Eye (tissue), 1 donor: Measurements from ENCODE around the gene TAC4.
A peak's percentile ranks its signal among the peaks of the same experiment; 100 is the strongest.

Experiments
- DNase-seq: peaks from one replicate; pipeline ENCODE4 v3.0.0-alpha.2; 2015

The TAC4 gene

DNA sequence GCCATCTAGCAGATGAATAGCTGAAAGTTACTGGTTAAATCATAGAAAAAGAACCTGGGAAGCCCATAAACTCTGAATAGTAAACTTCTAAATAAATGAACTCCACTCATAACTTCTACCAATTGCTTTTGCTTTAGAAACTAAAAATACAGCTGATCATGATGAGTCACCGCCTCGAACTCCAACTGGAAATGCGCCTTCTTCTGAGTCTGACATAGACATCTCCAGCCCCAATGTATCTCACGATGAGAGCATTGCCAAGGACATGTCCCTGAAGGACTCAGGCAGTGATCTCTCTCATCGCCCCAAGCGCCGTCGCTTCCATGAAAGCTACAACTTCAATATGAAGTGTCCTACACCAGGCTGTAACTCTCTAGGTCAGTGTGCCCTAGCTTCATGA is 49.7 kb downstream of the TAC4 start:
- no peak for DNase-seq

DNA sequence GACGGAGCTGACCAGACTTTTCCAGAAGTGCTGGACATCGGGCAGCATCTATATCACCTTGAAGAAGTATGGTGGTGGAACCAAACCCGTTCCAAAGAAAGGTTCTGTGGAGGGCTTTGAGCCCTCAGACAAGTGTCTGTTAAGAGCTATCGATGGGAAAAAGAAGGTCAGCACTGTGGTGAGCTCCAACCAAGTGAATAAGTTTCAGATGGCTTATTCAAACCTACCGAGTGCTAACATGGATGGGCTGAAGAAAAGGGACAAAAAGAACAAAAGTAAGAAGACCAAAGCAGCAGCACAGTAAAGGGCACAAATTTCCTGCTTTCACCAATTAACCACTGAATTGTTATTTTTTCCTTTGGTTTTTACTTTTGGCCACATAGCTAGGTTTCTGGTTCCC is 52.5 kb downstream of the TAC4 start:
- no peak for DNase-seq

DNA sequence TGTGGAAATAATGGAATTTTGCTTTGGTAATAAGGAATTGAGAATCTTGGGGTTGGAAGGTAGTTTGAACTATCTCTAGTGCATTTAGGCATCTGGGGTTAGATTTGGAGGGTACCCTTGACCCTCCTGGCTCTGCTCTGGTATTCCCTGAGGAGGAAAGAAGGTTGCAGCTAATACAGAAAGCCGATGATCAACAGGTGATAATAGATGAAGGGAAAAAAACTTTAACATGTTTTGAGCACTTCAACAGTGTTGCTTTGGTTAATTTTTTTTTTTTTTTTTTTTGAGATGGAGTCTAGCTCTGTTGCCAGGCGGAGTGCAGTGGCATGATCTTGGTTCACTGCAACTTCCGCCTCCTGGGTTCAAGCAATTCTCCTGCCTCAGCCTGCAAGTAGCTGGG is 54.6 kb downstream of the TAC4 start:
- DNase-seq = no peak

DNA sequence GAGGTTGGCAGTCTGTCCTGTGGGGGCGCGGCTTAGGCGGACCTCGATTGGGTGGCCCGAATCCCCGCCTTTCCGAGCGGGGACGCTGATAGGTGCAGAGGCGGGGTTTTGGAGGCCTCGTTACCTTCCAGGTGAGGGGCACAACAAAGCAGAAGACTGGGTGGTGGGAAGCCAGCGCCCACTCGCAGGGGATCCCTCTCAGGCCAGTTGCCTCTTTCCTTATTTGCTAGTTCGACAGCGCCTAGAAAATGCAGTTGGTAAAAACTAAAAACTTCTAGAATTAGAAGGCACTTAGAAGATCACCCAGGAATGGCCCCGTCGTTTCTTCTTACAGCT is 58.7 kb downstream of the TAC4 start:
- no peak for DNase-seq

DNA sequence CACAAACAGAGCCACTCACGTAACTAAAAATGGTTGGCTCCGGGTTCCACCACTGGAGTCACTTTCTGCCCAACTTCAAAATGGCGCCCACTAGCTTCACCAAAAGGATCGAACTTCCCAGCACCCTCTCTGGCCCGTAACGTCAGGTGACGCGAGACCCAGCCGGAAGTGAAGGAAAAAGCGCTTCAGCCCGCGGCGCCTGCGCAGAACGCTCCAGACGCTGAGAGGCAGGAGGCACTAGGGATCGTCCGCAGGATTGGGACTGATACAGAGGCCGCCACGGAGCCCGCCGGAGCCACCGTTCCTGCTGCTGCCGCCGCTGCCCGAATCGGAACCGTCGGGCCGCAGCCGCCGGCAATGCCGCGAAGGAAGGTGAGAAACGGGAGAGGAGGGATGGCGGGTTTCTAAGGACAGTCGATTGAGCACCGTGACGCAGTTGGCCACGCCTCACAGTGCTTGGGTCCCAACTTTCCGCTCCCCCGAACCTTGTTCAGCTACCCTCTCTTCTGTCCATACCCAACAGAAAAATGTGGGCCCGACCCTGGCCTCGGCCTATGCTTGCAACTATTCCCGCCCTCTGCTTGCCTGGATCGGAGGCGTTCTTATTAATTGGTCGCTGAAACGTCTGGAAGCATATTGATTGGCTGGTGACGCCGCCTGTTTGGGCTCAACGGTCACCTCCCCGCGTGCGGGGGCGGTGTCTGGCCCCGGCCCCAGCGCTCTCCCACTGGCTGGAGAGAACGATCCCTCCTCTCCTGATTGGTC is 59.2 kb downstream of the TAC4 start, which contains the start of gene KAT7:
Gene KAT7 (plus strand): TSS at position 204 of the 765 bp plus-strand sequence. CDS start 154 bp downstream, at position 358.
- peak; percentile 100 for DNase-seq
